ENCODE data around the gene CLTB. TPM values are rescaled to one million over a fixed set of nuclear protein-coding genes. Genes with fewer than 3 reads are reported as not detected.

Gene CLTB
- total and polyA plus RNA-seq, 2 of the 13 experiments (the other 11 are each of a cell fraction or from before 2014, with no cell fraction given) = 23.3 to 33.8 TPM

DNA sequence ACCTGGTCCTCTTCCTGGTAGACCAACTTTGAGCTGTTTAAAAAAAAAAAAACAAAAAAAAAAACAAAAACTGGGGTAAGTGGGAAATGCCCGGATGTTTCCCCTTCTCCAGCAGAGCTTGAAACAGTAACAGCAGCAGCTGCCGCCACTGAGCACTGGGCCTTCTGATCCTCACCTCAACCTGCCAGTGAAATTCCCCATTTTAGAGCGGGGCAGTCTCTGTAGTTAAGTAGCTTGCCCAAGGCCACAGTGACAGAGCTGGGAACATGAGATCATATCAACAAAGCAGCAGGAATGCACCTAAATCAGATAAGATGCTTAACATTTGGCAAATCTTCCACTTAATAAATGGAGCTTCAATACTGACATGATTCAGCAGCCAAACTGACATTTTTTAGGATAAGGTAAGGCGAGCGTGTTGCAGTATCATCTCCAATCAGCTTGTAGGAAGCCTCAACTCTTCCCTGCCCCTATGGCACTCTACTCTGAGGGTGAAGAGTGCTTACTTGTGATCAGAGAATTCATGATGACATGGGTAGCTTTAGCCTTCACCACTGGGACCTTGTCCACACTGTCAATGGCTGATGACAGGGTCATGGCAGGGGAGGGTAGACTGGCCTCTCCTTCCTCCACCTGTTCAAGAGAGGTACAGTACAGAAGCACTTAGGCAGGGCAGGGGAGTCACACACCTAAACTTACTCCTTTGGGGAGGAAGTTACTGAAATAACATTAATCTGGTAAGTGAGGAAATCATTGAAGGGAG lies 64.0 kb downstream of the CLTB start:
- in situ Hi-C loops (cut with HindIII; ENCODE audit: extremely low pct_ligation_motif_present, low pct_unique_long_range_greater_than_20kb) (no loop called here), intact Hi-C loops (cut with micrococcal nuclease; ENCODE audit: unreplicated experiment) (no loop called here)
- DNase-seq (ENCODE audit: low spot score) = no peak
- no peak for FAIRE-seq
- H3K4me3 ChIP-seq (replicated peaks in 1 of 3; ENCODE audit: insufficient read depth in 1 of 3, low read depth in 2 of 3, low read length in 3 of 3) = no peak overlapping the region
- H3K4me1 ChIP-seq (ENCODE audit: insufficient read depth, low read length) = peaks cover 11% of the 10 kb centered on the region
- no peaks in the 10 kb centered on the region for H3K9me3 ChIP-seq (ENCODE audit: low read length)
- ChIA-PET POLR2A (interaction anchor here (3.3 kb wide), 1 partner anchor 9 kb away, joined by 16 read pairs; the partner anchor contains the start of gene KIAA1191), CTCF (ENCODE audit: low intra/inter-chr PET ratio, low total read pairs) (no interaction called here)
- no peaks in the 10 kb centered on the region for H3K27me3 ChIP-seq (ENCODE audit: control insufficient read depth in 1 of 2, insufficient read depth in 2 of 2, low read length in 2 of 2)
- peaks cover 18% of the 10 kb centered on the region for H4K20me1 ChIP-seq (ENCODE audit: insufficient read depth, low read length)
- H3K79me2 ChIP-seq (ENCODE audit: insufficient read depth, low read length) = peaks cover 35% of the 10 kb centered on the region
- BruUV-seq (replicated peaks) = no TSS peak
- no peak overlapping the region for H3K9ac ChIP-seq (ENCODE audit: insufficient read depth, low read depth, low read length)
- ATAC-seq = no peak
- no peak overlapping the region for H2AFZ ChIP-seq (ENCODE audit: low read length)
- H3K4me2 ChIP-seq (ENCODE audit: low read depth, low read length) = no peak overlapping the region
- WGBS (ENCODE audit: low lambda C conversion rate) = 94% methylated on average over 5 of the region's 5 CpGs
- TF ChIP-seq ZSCAN9 (CRISPR knock-in tag; IDR thresholded peaks at IDR 0.05; ENCODE audit: borderline replicate concordance) (no peak), ZBTB21 (CRISPR knock-in tag; IDR thresholded peaks at IDR 0.05) (no peak), MED1 (CRISPR knock-in tag; IDR thresholded peaks at IDR 0.05) (no peak), SMARCC2 (IDR thresholded peaks at IDR 0.05) (no peak), SIX1 (CRISPR knock-in tag; IDR thresholded peaks at IDR 0.05; ENCODE audit: borderline replicate concordance) (no peak), ZSCAN25 (CRISPR knock-in tag; IDR thresholded peaks at IDR 0.05) (no peak), PHF5A (CRISPR knock-in tag; IDR thresholded peaks at IDR 0.05; ENCODE audit: low read depth, unreplicated experiment) (no peak), SSRP1 (CRISPR knock-in tag; IDR thresholded peaks at IDR 0.05) (no peak), ZNF121 (CRISPR knock-in tag; IDR thresholded peaks at IDR 0.05) (no peak), MXD4 (CRISPR knock-in tag; IDR thresholded peaks at IDR 0.05) (no peak)
- TF ChIP-seq, protein P1, sequence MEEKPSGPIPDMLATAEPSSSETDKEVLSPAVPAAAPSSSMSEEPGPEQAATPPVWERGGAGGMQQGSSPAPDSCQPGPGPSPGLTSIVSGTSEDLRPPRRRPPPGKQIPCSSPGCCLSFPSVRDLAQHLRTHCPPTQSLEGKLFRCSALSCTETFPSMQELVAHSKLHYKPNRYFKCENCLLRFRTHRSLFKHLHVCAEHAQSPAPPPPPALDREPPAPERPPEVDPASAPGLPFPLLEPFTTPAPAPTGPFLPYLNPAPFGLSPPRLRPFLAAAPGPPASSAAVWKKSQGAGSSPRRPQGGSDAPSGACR (CRISPR knock-in tag; IDR thresholded peaks at IDR 0.05) = no peak
- H3K36me3 ChIP-seq (replicated peaks in 1 of 2; ENCODE audit: control insufficient read depth in 1 of 2, insufficient read depth in 2 of 2, low read length in 2 of 2) = peaks cover 41 to 91% of the 10 kb centered on the region in 2 experiments
- no peak overlapping the region for H3K27ac ChIP-seq (ENCODE audit: extremely low read length, insufficient read depth, low read length)

All from HepG2 (cell line).